ENCODE results near the gene AKAP9.

Gene AKAP9

DNA sequence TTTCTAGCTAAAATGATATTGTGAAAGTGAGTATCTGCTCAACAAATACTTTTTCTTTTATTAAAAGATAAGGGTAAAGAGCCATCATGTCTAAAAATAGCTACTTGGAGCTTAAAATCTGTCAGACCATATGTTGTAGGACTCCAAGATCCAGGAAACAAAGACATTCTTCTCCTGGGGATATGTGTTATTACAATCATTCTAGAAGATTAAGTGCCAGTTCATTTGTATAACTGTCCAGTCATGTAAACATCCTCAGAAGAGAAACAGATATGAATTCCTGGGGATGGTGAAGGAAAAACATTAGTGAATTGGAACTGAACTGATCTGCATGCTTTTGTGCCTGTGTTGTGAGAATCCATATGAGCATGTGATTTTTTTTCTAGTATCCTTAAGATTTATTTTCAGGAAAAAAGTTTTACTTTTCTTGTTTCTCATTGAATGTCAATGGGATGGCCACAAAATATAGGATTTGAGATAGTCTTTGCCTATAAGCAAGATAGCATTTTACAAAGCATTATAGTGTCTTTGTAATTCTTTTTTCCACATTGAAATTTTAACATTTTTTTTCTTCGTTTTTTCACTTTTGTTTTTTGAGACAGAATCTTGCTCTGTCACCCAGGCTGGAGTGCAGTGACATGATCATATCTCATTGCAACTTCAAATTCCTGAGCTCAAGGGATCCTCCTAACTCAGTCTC, 45.7 kb upstream of the AKAP9 start:
- Histone ChIP-seq H4K20me1 (ENCODE audit: low read depth, low read length) (no peaks in the 10 kb centered on the region), H3K27me3 (ENCODE audit: low read length) (no peaks in the 10 kb centered on the region), H3F3A (ENCODE audit: insufficient read depth) (no peaks in the 10 kb centered on the region), H3K9me2 (replicated peaks; ENCODE audit: insufficient read depth, low read length) (no peaks in the 10 kb centered on the region), H3K4me3 (ENCODE audit: insufficient read depth, low read length, poor library complexity, severe bottlenecking) (no peak overlapping the region), H3K79me2 (ENCODE audit: insufficient read depth, low read length) (no peaks in the 10 kb centered on the region), H2AFZ (ENCODE audit: low read depth, low read length, severe bottlenecking) (no peak overlapping the region), H3K27ac (ENCODE audit: low read depth, low read length) (no peak overlapping the region), H3K4me2 (ENCODE audit: low read depth, low read length, poor library complexity, severe bottlenecking) (no peak overlapping the region), H3K36me3 (ENCODE audit: low read length) (no peaks in the 10 kb centered on the region), H3K9me3 (ENCODE audit: insufficient read depth, low read length) (no peaks in the 10 kb centered on the region; the same call in 1 of the 2 replicates), H3K9ac (ENCODE audit: low read length) (no peak overlapping the region)
- TF ChIP-seq, protein P1, sequence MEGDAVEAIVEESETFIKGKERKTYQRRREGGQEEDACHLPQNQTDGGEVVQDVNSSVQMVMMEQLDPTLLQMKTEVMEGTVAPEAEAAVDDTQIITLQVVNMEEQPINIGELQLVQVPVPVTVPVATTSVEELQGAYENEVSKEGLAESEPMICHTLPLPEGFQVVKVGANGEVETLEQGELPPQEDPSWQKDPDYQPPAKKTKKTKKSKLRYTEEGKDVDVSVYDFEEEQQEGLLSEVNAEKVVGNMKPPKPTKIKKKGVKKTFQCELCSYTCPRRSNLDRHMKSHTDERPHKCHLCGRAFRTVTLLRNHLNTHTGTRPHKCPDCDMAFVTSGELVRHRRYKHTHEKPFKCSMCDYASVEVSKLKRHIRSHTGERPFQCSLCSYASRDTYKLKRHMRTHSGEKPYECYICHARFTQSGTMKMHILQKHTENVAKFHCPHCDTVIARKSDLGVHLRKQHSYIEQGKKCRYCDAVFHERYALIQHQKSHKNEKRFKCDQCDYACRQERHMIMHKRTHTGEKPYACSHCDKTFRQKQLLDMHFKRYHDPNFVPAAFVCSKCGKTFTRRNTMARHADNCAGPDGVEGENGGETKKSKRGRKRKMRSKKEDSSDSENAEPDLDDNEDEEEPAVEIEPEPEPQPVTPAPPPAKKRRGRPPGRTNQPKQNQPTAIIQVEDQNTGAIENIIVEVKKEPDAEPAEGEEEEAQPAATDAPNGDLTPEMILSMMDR (IDR thresholded peaks at IDR 0.05; ENCODE audit: insufficient read depth, low read length, poor library complexity, severe bottlenecking): no peak
- TF ChIP-seq EZH2phosphoT487 (conservative IDR thresholded peaks at IDR 0.05; ENCODE audit: low read length): no peak

DNA sequence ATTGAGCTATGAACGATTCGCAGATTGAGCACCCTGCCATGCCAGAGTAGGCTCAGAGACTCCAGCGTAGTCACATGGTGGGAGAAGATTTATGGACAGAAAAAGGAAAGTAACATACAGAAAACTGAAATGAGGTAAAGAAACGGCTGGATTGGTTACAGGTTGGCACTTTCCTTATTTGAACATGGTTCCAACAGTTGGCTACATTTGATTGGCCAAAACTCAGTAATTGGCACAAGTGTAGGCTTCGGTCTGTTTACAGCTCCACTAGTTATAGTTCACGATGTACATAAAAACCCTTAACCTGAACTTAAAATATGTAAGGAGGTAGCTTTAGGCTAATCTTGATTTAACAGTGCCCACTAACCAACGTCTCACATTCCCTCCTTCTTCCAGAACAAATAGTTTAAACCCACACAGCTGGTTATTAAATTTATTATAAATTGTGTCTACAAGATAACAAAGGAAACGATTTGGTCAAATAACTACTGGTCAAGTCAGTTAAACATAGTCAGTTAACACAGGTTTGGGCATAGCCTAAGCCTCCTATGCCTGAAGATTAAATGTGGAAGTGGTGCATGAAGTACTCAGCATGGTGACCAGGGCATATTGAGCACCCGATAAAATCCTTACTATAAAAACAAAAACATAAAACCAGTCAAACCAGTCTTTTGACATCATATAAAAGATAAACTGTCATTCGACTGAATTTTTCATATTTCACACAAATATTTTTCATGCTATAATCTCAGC, 42.2 kb upstream of the AKAP9 start:
- Histone ChIP-seq H3K4me3 (ENCODE audit: insufficient read depth, low read length, poor library complexity, severe bottlenecking) (no peak overlapping the region), H3K27ac (ENCODE audit: low read depth, low read length) (no peak overlapping the region), H3K9ac (ENCODE audit: low read length) (no peak overlapping the region), H3F3A (ENCODE audit: insufficient read depth) (no peaks in the 10 kb centered on the region), H4K20me1 (ENCODE audit: low read depth, low read length) (no peaks in the 10 kb centered on the region), H2AFZ (ENCODE audit: low read depth, low read length, severe bottlenecking) (no peak overlapping the region), H3K79me2 (ENCODE audit: insufficient read depth, low read length) (no peaks in the 10 kb centered on the region), H3K4me2 (ENCODE audit: low read depth, low read length, poor library complexity, severe bottlenecking) (no peak overlapping the region), H3K27me3 (ENCODE audit: low read length) (no peaks in the 10 kb centered on the region), H3K9me3 (ENCODE audit: insufficient read depth, low read length) (no peaks in the 10 kb centered on the region), H3K9me2 (replicated peaks; ENCODE audit: insufficient read depth, low read length) (no peaks in the 10 kb centered on the region), H3K36me3 (ENCODE audit: low read length) (no peaks in the 10 kb centered on the region)
- TF ChIP-seq EZH2phosphoT487 (conservative IDR thresholded peaks at IDR 0.05; ENCODE audit: low read length): no peak
- TF ChIP-seq, protein P1 (IDR thresholded peaks at IDR 0.05; ENCODE audit: insufficient read depth, low read length, poor library complexity, severe bottlenecking): no peak

DNA sequence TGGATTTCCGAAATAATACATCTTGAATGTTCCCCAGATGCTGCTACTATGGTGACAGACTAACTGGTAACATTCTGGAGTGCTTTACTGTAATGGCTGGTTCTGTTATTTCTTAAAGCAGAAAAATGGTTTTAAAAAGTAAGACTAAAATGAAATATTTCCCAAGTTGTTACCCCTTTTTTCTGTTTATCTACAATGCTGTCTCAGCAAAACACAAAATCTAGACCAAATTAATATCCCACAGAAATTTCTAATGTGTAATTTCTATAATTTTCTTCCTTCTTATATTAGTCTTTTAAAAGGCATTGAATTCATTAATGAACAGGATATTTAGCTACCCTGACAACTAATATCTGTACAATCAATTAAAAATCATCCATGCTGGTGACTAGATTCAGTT, 41.1 kb upstream of the AKAP9 start:
- Histone ChIP-seq H3K27ac (ENCODE audit: low read depth, low read length) (no peak overlapping the region), H3K9me3 (ENCODE audit: insufficient read depth, low read length) (no peaks in the 10 kb centered on the region), H3F3A (ENCODE audit: insufficient read depth) (no peaks in the 10 kb centered on the region), H3K79me2 (ENCODE audit: insufficient read depth, low read length) (no peaks in the 10 kb centered on the region), H4K20me1 (ENCODE audit: low read depth, low read length) (no peaks in the 10 kb centered on the region), H3K4me2 (ENCODE audit: low read depth, low read length, poor library complexity, severe bottlenecking) (no peak overlapping the region), H3K4me3 (ENCODE audit: insufficient read depth, low read length, poor library complexity, severe bottlenecking) (no peak overlapping the region), H3K36me3 (ENCODE audit: low read length) (no peaks in the 10 kb centered on the region), H2AFZ (ENCODE audit: low read depth, low read length, severe bottlenecking) (no peak overlapping the region), H3K9ac (ENCODE audit: low read length) (no peak overlapping the region), H3K9me2 (replicated peaks; ENCODE audit: insufficient read depth, low read length) (no peaks in the 10 kb centered on the region), H3K27me3 (ENCODE audit: low read length) (no peaks in the 10 kb centered on the region)
- no peak for TF ChIP-seq EZH2phosphoT487 (conservative IDR thresholded peaks at IDR 0.05; ENCODE audit: low read length)
- TF ChIP-seq, protein P1 (IDR thresholded peaks at IDR 0.05; ENCODE audit: insufficient read depth, low read length, poor library complexity, severe bottlenecking): no peak
